Nephron progenitor cell (in vitro differentiated cells): ENCODE results near the gene SLC1A2.
A peak's percentile ranks its signal among the peaks of the same experiment; 100 is the strongest.

Experiments used
- DNase-seq: peaks from one replicate; pipeline ENCODE4 v3.0.0; 2021
- H3K27ac Mint-ChIP-seq: 2 replicates; pipeline ENCODE4 v1.8.0; 2021; ENCODE audit warnings: mild to moderate bottlenecking, moderate library complexity, mixed read lengths
- H3K27me3 Mint-ChIP-seq: 2 replicates; pipeline ENCODE4 v1.8.0; 2021; ENCODE audit warnings: mild to moderate bottlenecking, low read depth, mixed read lengths; ENCODE audit not compliant: poor library complexity
- H3K36me3 Mint-ChIP-seq: 2 replicates; pipeline ENCODE4 v1.8.0; 2021; ENCODE audit warnings: low read depth, mixed read lengths
- H3K4me1 Mint-ChIP-seq: 2 replicates; pipeline ENCODE4 v1.8.0; 2021; ENCODE audit warnings: mixed read lengths
- H3K4me3 Mint-ChIP-seq: 2 replicates; pipeline ENCODE4 v1.8.0; 2021; ENCODE audit warnings: mild to moderate bottlenecking, moderate library complexity, mixed read lengths
- H3K9me3 Mint-ChIP-seq: 2 replicates; pipeline ENCODE4 v1.8.0; 2021; ENCODE audit warnings: mild to moderate bottlenecking, moderate library complexity, mixed read lengths
- CTCF ChIP-seq: fragments of 200-600 bp; sonication (generic); IDR thresholded peaks from 2 replicates; pipeline ENCODE4 v1.5.0; 2021; ENCODE audit warnings: antibody characterized with exemption

The SLC1A2 gene

DNA sequence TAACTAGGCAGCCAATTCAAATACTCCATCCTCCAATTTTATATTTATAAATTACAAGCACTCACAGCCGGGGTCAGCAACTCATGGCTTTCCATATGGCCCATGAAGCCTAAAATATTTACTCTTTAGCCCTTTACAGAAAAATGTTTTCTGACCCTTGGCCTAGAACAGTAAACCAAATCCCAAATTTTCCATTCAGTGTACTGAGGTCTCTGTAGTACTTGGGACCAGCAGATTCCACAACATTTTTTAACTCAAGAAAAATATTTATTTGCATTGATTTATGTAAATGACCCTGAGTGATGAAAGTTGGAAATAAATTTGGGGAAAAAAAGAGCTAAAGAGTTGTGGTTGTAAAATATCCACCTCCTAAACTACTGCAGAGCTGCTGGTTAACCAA lies 82.6 kb downstream of the SLC1A2 start:
- TF ChIP-seq CTCF: no peak
- no peak overlapping the region for H3K27ac Mint-ChIP-seq
- H3K36me3 Mint-ChIP-seq: no peaks in the 10 kb centered on the region
- H3K27me3 Mint-ChIP-seq: no peaks in the 10 kb centered on the region
- H3K9me3 Mint-ChIP-seq: peaks cover 8% of the 10 kb centered on the region
- H3K4me3 Mint-ChIP-seq: no peak overlapping the region
- no peak for DNase-seq
- H3K4me1 Mint-ChIP-seq: peaks cover 6% of the 10 kb centered on the region

DNA sequence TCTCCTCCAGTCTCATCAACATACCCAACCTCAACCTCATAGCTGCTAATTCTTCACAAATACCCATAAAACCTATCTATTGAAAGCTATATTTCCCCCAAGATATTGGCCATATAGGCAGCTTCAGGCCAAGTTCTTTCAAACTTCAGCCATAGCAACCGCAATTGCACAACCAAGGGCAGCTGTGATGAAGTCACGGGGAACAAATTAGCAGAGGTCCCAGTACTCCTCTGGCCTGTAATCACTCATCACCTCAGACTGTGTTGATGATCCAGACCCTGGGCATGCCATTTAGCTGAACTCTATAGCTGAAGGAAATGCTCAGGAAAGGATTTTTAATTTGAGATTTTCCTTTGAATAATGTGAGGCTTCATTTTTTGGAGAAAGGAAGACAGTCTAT lies 84.1 kb downstream of the SLC1A2 start:
- TF ChIP-seq CTCF: no peak
- no peak for DNase-seq
- Mint-ChIP-seq H3K36me3 (no peaks in the 10 kb centered on the region), H3K4me3 (no peak overlapping the region), H3K27ac (no peak overlapping the region), H3K9me3 (peaks cover 11% of the 10 kb centered on the region), H3K4me1 (peaks cover 6% of the 10 kb centered on the region), H3K27me3 (no peaks in the 10 kb centered on the region)

DNA sequence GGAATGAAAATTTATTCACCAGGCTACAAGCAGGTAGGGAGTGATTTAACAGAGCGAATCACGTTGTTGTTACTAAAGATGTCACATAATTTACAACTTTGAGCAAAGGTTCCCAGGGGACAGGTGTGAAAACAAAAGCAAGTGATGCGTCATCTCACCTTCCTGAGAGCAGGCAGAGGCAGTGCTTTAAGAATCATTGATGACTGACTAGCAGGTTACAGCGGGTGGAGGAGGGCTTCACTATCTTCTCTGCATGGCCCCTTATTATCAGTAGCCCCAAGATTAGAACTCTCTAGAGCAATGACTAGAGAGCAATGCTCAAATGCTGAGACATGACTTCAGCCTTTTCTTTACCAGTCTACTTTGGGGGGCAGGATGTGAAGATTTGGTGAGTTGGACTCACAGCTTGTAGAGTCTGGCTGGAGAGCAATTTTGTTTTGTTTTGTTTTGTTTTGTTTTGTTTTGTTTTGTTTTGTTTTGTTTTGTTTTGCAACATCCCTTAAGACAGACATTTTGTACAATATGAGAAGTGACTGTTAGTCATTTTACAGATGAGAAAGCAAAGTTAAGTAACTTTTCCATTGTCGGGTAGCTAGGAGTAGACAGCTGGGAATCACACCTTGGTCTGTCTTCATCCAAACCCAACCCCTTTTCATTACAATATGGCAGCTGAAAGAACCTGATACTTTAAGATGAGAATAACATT lies 84.8 kb downstream of the SLC1A2 start:
- Mint-ChIP-seq H3K4me1 (peaks cover 6% of the 10 kb centered on the region), H3K4me3 (no peak overlapping the region), H3K9me3 (peaks cover 11% of the 10 kb centered on the region), H3K36me3 (no peaks in the 10 kb centered on the region), H3K27me3 (peaks cover under 1% of the 10 kb centered on the region), H3K27ac (no peak overlapping the region)
- no peak for DNase-seq
- TF ChIP-seq CTCF: no peak

DNA sequence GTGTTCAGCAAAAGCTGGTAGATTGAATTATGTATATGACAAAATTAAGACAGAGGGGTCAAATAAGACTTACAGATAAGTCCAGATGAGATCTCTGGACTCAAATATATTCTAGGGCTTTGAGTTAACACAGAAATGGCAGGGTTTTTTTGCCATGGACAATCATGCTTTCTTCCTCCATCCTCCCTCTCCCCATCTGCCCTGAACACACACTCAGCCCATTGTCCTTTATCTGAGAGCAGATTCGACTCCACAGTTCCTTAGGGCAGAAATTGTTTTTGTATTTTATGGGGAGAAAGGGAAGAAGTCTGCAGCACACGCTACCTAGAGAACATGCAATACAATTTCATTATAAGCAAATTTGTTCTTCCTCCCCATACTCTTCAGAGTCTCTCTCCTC lies 86.8 kb downstream of the SLC1A2 start:
- Mint-ChIP-seq H3K27me3 (peaks cover 4% of the 10 kb centered on the region), H3K4me1 (peaks cover 6% of the 10 kb centered on the region), H3K9me3 (peaks cover 11% of the 10 kb centered on the region), H3K27ac (no peak overlapping the region), H3K36me3 (no peaks in the 10 kb centered on the region), H3K4me3 (no peak overlapping the region)
- no peak for DNase-seq
- no peak for TF ChIP-seq CTCF

GRCh38 chr11:35330931-35331330 lies 88.4 kb downstream of the SLC1A2 start:
- Mint-ChIP-seq H3K4me1 (peaks cover 6% of the 10 kb centered on the region), H3K27ac (peak overlapping the region; percentile 44), H3K4me3 (no peak overlapping the region), H3K27me3 (peaks cover 4% of the 10 kb centered on the region), H3K36me3 (no peaks in the 10 kb centered on the region), H3K9me3 (peaks cover 11% of the 10 kb centered on the region)
- no peak for DNase-seq
- no peak for TF ChIP-seq CTCF
